ENCODE data around the gene NRG4.
A peak's percentile ranks its signal among the peaks of the same experiment; 100 is the strongest.

The NRG4 gene

DNA sequence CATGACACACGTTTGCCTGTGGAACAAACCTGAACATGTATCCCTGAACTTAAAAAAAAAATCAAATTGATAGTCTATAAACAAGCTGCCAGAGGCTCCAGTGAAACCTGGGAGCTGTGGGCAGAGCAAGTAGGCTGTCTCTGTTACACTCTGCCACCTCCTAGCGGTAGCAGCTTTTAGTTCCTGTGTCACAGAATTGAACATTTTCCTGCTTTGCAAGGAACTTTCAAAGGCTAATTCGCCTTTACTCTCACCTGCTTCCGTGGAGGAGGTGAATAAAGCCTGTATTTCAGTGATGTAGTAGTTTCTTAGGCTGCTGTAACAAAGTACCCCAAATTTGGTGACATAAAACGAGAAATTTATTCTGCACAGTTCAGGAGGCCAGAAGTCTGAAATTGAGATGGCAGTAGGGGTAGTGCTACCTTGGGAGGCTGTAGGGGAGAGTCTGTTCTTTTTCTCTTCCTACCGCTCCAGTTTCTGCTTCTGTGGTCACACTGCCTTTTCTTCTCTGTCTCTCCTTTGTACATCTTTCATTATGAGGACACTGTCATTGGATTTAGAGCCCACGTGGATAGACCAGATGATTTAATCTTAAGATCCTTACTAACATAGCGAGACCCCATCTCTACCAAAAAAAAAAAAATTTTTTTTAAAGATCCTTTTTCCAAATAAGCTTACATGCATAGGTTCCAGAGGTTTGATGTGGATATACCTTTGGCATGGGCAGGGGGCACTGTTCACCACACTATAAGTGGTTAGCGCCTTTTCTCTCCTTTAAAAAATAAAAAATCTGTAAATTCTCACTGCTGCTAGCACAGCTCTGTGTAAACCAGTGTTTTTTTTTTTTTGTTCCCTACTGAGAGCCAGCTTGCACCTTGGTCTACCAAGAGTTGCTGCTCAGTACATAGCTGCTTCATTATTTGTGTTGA lies 83.3 kb downstream of the NRG4 start:
- H3K4me3 ChIP-seq (ENCODE audit: low read length): no peak overlapping the region
- TF ChIP-seq, protein P1, sequence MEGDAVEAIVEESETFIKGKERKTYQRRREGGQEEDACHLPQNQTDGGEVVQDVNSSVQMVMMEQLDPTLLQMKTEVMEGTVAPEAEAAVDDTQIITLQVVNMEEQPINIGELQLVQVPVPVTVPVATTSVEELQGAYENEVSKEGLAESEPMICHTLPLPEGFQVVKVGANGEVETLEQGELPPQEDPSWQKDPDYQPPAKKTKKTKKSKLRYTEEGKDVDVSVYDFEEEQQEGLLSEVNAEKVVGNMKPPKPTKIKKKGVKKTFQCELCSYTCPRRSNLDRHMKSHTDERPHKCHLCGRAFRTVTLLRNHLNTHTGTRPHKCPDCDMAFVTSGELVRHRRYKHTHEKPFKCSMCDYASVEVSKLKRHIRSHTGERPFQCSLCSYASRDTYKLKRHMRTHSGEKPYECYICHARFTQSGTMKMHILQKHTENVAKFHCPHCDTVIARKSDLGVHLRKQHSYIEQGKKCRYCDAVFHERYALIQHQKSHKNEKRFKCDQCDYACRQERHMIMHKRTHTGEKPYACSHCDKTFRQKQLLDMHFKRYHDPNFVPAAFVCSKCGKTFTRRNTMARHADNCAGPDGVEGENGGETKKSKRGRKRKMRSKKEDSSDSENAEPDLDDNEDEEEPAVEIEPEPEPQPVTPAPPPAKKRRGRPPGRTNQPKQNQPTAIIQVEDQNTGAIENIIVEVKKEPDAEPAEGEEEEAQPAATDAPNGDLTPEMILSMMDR (IDR thresholded peaks at IDR 0.05; ENCODE audit: insufficient read depth, low read depth, low read length, missing control alignments): peak; percentile 63
- DNase-seq (ENCODE audit: low read depth): peak; percentile 60

DNA sequence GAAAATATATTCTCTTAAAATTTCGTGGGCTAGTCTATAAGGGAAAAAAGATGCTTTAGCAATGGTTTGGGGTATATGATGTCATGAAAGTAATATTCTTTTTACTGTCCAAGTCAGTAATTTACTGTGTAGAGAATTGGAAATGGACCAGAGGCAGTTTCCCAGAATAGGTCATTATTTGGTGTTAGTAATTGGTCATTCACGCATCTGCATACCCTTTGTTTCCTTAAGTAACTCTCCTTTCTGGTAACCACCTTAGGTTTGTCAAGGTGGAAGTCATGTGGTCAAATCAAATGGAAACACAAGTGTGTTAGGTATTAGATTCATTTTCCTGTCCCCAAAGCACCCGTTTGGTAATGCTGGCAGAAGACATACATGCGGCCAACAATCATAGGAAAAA lies 84.6 kb downstream of the NRG4 start:
- TF ChIP-seq, protein P1 (IDR thresholded peaks at IDR 0.05; ENCODE audit: insufficient read depth, low read depth, low read length, missing control alignments): no peak
- no peak for DNase-seq (ENCODE audit: low read depth)
- H3K4me3 ChIP-seq (ENCODE audit: low read length): no peak overlapping the region

DNA sequence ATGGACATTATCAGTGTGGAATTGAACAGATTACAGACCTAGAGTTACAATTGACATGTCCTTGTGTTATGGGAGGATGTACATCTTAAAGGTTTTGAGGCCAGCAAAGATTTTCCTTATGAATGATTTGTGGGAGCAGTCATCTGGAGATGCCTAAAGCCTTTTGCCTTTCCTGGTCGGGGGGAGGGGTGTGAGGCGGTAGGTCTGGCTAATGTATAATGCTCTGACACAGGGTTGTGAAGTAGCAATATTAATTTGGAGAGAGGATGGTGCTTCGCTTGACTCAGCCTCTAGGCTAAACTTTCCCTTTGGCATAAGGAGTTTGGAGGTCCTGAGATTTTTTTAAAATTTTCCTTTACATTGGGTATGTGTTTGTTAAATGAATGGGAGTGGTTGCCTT lies 85.3 kb downstream of the NRG4 start:
- no peak overlapping the region for H3K4me3 ChIP-seq (ENCODE audit: low read length)
- no peak for DNase-seq (ENCODE audit: low read depth)
- TF ChIP-seq, protein P1 (IDR thresholded peaks at IDR 0.05; ENCODE audit: insufficient read depth, low read depth, low read length, missing control alignments): no peak

DNA sequence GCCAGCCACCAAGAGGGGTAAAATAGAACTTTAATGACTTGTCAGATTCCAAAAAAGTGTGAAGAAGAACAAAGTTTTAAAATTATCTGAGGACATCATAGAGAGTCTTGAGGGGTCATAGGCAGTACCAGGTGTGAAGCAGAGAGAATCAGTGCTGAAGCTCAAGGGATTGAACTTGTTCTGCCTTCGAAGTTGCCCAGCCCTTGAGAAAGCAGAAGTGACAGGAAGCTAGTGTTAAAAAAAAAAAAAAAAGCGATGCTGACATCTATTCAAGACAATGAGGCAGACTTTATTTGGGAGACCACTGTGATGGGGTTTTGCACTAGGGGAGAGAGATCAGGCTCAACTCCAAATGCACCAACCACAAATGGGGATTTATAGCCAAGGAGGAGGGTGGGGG lies 86.8 kb downstream of the NRG4 start:
- H3K4me3 ChIP-seq (ENCODE audit: low read length): no peak overlapping the region
- TF ChIP-seq, protein P1 (IDR thresholded peaks at IDR 0.05; ENCODE audit: insufficient read depth, low read depth, low read length, missing control alignments): no peak
- DNase-seq (ENCODE audit: low read depth): no peak

DNA sequence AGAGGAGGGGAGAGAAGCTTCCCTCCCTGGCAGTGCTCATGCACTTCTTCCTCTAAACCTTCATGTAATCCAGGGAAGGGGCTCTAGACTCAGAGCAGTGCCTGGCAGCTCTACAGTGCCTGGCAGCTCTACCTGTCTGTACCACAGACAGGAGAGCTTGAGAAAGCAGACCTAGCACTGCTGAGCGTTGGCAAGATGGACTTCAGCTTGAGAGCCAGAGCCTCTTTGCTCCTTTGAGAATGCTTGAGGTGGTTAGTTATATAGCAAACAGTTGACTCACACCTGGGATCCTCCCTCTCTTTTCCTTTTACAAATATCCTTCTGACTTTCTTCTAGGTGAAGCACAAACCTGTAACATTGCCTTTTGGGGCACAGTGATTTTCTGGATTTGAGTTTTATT lies 87.6 kb downstream of the NRG4 start:
- H3K4me3 ChIP-seq (ENCODE audit: low read length): no peak overlapping the region
- DNase-seq (ENCODE audit: low read depth): peak; percentile 68
- TF ChIP-seq, protein P1 (IDR thresholded peaks at IDR 0.05; ENCODE audit: insufficient read depth, low read depth, low read length, missing control alignments): no peak

DNA sequence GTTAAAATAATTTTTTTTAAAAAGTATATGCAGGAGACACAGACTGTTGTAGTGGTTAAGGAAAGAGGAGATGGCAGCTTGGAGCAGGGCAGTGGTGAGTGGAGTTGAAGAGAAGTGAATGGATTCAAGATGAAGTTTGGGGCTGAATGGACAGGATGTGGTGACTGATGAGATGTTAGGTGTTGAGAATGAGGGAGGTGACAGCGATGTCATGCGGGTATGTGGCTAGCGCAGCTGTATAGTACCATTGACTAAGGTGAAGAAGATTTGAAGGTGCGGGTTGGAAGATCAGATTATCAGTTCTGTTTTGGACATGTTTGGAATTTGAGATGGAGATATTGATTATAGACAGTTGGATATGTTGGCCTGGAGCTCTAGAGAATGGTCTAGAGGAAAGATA lies 88.5 kb downstream of the NRG4 start:
- TF ChIP-seq, protein P1 (IDR thresholded peaks at IDR 0.05; ENCODE audit: insufficient read depth, low read depth, low read length, missing control alignments): no peak
- no peak for DNase-seq (ENCODE audit: low read depth)

More for the DNA sequence above, 88.5 kb downstream of the NRG4 start:
- H3K4me3 ChIP-seq (ENCODE audit: low read length): no peak overlapping the region
